ENCODE measurements around the gene MTR.

The MTR gene

DNA sequence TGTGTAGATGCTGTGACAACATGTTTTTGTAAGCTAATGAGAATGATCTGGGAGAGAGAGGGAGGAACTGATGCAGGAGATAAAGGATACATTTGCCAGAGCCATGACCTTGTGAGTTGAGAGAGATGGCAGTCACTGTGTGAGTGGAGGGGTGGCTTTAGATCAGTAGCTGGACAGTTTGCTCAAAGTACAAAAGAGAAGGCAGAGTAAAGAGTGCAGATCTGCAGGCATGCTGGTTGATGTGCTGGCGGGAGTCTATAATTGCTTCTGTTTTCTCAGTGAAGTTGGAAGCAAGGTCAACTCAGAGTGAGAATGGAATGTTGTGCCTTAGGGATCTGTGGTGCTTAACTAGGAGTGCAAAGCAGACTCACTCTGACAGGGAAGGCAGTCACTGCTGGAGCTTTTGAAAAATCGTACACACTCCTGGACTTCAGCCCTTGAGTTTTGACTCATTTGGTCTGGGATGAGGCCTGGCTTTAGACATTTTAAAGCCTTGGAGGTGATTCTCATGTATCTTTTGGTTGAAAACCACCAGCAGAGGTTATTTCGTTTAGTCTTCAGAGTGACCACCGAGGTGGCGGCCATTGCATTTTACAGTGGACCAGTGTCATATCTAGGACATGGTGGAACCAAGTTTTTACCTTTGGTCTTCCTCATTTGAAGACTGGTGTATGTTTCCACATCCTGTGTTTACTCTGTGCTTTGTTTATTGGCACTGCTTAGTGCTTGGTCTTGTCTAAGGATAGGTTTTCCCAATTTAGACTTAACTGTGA lies 49.6 kb downstream of the MTR start:
- TF ChIP-seq, protein P1, sequence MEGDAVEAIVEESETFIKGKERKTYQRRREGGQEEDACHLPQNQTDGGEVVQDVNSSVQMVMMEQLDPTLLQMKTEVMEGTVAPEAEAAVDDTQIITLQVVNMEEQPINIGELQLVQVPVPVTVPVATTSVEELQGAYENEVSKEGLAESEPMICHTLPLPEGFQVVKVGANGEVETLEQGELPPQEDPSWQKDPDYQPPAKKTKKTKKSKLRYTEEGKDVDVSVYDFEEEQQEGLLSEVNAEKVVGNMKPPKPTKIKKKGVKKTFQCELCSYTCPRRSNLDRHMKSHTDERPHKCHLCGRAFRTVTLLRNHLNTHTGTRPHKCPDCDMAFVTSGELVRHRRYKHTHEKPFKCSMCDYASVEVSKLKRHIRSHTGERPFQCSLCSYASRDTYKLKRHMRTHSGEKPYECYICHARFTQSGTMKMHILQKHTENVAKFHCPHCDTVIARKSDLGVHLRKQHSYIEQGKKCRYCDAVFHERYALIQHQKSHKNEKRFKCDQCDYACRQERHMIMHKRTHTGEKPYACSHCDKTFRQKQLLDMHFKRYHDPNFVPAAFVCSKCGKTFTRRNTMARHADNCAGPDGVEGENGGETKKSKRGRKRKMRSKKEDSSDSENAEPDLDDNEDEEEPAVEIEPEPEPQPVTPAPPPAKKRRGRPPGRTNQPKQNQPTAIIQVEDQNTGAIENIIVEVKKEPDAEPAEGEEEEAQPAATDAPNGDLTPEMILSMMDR (IDR thresholded peaks at IDR 0.05; ENCODE audit: low read depth, low read length) = no peak
- in situ Hi-C loops (cut with HindIII; ENCODE audit: low sequenced_read_pairs) = no loop called here
- peak; percentile 34 for DNase-seq (ENCODE audit: low read depth, low spot score)

DNA sequence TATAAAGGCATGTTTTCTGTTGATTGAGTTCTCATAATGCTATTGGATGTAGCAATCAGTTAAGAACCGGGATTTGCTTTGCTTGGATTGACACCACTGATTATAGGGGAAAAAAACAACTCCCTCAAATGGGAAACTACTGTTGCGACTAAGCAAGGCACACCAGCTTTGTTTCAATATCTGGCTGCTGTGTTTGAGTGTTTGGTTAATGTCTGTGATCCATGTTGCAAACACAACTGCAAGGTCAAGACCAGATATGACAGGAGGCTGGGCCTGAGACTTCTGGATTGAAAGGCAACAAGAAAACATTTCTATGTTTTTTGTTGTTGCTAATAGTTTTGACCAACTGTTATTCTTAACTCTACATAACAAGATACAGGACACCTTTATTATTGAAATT lies 50.7 kb downstream of the MTR start:
- TF ChIP-seq, protein P1 (IDR thresholded peaks at IDR 0.05; ENCODE audit: low read depth, low read length) = no peak
- in situ Hi-C loops (cut with HindIII; ENCODE audit: low sequenced_read_pairs) = no loop called here
- DNase-seq (ENCODE audit: low read depth, low spot score) = no peak
- no peak overlapping the region for H3K4me3 ChIP-seq (ENCODE audit: low read depth, low read length)

More for the DNA sequence above, 49.6 kb downstream of the MTR start:
- no peak overlapping the region for H3K4me3 ChIP-seq (ENCODE audit: low read depth, low read length)

DNA sequence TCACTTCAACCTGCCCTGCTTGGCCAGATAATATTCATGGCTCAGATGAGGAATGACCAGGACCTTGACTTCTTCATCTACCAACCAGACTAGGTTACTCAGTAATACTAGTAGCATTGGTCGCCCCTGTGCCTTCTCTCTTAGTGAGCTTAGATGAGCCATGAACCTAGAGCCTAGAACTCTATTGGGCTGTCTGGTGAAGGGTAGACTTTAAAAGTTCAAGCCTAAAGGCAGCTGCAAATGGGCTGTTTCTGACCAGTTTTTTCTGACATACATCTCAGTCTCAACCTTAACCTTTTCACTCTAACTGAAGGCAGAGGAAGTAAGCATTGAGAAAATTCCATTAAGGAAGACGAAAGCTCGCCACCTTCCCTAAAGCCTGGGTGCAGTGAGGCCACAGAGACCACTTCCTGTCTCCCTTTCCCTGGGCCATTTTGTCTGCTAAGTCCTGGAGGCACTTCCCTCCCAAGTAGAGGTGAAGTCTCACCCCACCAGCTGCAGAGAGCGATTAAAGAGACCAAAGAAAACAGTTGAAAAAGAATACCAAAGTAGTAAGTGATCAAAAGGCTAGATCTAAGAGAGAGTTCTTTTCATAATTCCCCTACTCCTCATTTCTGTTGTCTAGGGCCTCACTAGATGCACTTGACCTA lies 53.3 kb downstream of the MTR start:
- in situ Hi-C loops (cut with HindIII; ENCODE audit: low sequenced_read_pairs) = no loop called here
- TF ChIP-seq, protein P1 (IDR thresholded peaks at IDR 0.05; ENCODE audit: low read depth, low read length) = no peak
- DNase-seq (ENCODE audit: low read depth, low spot score) = no peak
- no peak overlapping the region for H3K4me3 ChIP-seq (ENCODE audit: low read depth, low read length)

DNA sequence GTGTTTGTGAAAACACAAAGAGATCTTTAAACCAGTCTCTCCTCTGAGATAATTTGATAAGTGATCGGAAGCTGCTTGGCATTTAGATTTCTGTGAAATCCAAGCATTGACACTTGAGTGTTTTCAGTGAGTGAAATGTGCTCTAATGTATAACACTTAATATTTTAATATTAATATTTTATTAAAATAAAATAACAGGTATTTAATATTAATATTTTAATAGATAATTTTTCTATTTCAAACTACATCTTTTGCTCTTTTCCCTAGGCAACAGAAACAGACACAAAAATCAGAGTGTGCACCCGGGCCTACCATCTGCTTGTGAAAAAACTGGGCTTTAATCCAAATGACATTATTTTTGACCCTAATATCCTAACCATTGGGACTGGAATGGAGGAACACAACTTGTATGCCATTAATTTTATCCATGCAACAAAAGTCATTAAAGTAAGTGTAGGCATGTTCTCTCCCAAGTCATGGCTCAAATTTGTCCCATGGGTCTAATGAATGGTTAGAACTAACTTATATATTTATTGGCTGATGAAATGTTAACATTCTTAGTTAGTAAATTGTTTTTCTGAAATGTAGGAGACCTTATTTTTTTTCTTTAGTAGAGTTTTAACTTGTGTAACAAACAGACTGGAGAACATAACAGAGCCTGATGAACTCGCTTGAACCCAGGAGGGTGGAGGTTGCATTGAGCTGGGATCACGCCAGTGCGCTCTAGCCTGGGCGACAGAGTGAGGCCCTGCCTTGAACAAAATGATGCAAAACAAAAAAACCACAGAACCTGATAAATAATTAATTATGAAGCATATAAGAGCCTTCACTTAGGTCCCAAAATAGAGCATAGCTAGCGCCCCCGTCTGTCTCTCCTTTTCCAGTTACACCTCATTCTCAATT lies 55.2 kb downstream of the MTR start:
- in situ Hi-C loops (cut with HindIII; ENCODE audit: low sequenced_read_pairs) = no loop called here

DNA sequence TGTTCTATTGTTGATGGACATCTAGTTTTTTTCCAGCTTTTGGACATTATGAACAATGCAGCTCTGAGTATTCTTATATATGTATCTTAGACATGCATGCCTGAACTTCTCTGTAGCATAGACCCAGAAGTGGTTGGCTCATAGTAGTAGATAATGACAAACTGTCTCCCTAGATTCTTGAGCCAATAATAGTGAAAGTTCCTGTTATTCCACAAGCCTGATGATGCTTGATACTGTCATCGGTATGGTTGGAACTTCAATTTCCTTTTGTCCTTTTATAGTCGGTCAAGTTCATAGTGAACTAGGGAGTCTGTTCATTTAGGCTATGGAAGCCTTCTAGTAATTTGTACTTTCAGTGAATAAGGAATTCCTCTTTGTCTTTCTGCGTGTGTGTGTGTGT lies 56.8 kb downstream of the MTR start:
- TF ChIP-seq, protein P1 (IDR thresholded peaks at IDR 0.05; ENCODE audit: low read depth, low read length) = no peak
- DNase-seq (ENCODE audit: low read depth, low spot score) = no peak
- no peak overlapping the region for H3K4me3 ChIP-seq (ENCODE audit: low read depth, low read length)
- in situ Hi-C loops (cut with HindIII; ENCODE audit: low sequenced_read_pairs) = no loop called here

More for the DNA sequence above, 55.2 kb downstream of the MTR start:
- no peak for DNase-seq (ENCODE audit: low read depth, low spot score)
- TF ChIP-seq, protein P1 (IDR thresholded peaks at IDR 0.05; ENCODE audit: low read depth, low read length) = no peak
- no peak overlapping the region for H3K4me3 ChIP-seq (ENCODE audit: low read depth, low read length)

DNA sequence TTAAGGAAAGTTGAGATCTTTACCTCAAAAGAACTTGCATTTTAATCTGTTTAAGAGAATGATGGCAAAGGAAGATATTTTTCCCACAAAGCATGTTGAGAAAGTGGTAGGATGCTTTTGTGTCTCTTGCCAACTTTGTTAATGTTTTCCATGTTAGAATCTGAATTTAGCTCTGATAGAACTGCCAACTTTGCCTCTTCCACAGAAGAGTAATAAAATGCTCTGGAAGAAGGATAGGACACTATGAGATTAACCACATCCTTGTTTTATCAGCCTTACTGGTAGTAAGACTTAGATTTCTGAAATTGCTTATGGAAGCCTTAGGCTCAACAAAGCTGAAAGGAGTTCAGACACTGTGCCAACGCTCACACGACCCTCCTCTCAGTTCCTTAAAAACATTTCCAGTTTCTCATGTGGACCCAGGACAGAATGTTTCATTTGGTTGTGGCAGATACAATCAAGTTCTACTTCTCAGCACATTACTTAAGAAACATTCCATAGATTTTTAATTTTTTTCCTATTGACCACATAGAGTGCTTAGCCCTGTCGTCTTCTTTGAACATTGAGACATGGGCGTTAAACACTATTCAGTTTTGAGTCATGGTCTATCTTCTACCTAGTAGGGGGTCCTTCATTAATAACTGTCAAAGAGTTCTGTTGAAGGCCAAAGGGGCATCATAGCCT lies 59.0 kb downstream of the MTR start:
- in situ Hi-C loops (cut with HindIII; ENCODE audit: low sequenced_read_pairs) = no loop called here
- no peak overlapping the region for H3K4me3 ChIP-seq (ENCODE audit: low read depth, low read length)
- TF ChIP-seq, protein P1 (IDR thresholded peaks at IDR 0.05; ENCODE audit: low read depth, low read length) = no peak
- DNase-seq (ENCODE audit: low read depth, low spot score) = peak; percentile 73
